Endothelial cell of hepatic sinusoid (primary cell): ENCODE data around the gene CTRB2.

Source experiments
- in situ Hi-C: cut with HindIII; loops from 2 replicates; pipeline ENCODE4 v1.10.0; 2017; ENCODE audit warnings: low sequenced_read_pairs

Gene CTRB2

DNA sequence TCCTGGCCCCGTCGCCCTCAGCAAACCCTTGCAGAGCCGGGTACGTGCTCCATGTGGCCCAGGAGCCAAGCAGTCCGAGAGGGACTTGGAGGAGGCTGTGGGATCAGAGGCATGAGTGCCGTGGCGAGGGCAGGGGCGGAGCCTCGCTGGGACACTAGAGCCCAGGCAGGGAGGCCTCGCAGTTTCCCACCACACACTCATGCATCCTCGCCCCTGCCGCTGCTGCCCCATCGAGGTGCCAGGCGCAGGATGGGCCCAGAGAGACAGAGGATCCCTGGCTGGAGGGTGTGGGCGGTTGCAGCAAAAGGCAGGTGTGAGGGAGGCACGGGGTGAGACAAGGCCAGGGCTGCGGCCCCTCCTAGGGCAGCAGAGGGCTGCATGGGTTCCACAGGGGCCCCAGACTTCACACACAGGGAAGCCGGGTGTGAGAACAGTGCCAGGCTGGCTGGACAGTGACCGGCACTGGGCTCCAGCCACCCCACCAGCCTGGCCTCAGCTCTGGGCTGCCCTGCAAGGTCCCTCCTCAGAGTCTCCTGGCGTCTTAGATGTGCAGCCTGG lies 36.8 kb upstream of the CTRB2 start:
- in situ Hi-C loops: loop anchor here (25.0 kb wide), 1 partner anchor 144 kb away; no protein-coding TSS in a partner anchor

DNA sequence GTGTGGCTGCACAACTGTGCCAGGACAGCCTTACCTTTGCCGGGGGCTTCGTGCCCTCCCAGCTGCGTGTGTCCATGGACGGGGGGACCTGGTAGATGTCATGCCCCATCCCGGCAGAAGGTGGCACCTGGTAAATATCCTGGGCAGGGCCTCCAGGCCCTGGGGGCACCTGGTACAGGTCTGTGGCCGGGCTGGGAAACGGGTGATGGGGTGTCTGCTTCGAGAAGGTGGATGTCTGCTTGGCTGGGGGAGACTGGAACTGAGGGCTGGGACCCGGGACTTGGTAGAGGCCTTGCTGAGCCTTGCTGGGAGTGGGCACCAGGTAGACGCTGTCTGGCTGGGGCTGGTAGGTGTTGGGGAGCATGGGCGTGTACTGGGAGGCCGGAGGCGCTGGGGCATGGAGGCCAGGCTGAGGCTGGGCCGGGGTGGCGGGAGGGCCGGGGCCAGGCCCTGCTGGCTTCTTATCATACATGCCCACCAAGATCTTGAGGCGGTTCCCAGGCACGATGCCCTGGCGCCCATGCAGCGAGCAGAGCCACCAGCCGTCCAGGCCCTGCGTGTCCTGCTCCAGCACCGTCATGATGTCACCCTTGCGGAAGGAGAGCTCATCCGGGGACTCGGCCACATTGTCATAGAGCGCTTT lies 35.6 kb upstream of the CTRB2 start:
- in situ Hi-C loops: loop anchor here (25.0 kb wide), 1 partner anchor 145 kb away; no protein-coding TSS in a partner anchor

DNA sequence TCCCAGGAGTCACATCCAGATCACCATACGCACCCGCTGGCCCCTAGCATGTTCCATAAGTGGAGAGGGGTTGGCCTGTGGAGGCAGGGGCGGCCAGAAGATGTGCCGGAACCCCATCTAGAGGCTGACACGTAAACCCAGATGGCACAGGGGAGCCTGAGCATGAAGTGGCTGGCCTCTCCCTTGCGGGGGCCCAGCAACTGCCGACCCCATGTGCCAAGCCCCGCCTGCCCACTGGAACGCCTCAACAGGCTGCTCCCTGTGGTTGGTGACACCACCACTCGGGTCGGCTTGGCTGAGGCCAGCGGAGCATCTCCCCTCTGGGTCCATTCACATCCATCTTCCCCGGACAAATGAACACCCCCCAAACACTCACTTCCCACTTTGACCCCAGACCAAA lies 35.0 kb upstream of the CTRB2 start:
- in situ Hi-C loops: loop anchor here (25.0 kb wide), 1 partner anchor 145 kb away; no protein-coding TSS in a partner anchor

DNA sequence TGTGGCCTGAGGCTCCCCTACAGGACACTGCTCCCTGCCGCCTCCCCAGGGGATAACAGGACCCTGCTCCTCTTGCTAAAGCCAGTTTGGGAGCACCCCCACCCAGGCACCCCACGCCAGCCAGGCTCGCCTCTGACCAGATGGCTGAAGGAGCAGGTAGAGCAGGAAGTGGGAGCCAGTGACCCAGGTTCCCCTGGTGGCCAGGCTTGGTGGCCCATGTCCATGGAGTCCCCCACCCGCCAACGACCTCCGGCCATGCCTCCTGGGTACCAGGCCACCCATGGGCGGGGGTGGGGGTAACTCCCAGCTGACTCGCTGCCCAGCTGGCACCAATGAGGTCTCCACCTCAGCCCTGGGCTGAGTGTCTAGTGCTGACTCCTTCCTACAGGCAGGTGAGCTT lies 34.5 kb upstream of the CTRB2 start:
- in situ Hi-C loops: loop anchor here (25.0 kb wide), 1 partner anchor 146 kb away; no protein-coding TSS in a partner anchor

DNA sequence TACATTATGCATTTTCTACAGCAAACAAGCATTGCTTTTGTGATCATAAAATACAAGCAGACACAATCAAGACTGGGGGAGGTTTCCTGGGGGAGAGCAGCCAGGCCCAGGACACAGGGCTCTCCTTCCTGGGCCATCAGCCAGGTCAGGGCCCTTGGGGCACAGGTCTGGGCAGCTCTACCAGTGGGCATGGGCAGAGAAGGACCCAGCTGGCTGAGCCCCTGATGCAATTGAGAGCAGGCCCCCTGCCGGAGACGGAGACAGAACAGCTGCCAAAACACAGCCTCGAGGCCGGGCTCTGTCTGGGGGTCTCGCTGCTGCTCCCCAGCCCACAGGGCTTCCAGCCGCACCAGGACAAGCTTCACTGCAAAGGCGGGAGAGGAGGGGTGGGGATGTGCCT lies 33.7 kb upstream of the CTRB2 start:
- in situ Hi-C loops: loop anchor here (25.0 kb wide), 1 partner anchor 147 kb away; no protein-coding TSS in a partner anchor

DNA sequence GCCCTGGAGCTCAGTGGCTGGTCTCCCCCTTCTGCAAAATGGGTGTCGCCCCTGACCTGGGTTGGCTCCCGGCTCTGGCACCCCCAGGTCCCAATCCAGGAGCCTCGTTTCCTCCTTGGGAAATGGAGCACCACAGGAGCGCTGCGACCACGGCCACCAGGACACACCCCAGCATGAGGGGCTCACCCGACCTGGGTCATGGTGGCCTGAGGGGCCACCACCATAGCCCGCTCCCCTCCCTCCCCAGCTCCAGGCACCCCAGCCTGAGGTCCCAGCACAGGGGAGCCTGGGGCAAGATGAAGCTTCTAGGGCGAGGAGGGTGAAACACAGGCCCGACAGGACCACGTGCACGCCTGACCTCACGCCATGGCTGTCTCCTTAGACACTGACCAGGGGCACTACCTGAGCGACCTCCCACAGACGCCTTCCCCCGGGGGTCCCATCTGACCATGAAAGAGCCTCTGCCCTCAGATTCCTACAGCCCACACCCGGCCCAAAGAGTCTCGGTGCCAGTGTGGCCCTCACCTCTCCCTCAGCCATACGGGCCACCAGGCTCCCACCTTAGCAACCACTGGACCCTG lies 32.7 kb upstream of the CTRB2 start:
- in situ Hi-C loops: loop anchor here (5.0 to 25.0 kb wide), 3 partner anchors 42 to 148 kb away; no protein-coding TSS in a partner anchor

DNA sequence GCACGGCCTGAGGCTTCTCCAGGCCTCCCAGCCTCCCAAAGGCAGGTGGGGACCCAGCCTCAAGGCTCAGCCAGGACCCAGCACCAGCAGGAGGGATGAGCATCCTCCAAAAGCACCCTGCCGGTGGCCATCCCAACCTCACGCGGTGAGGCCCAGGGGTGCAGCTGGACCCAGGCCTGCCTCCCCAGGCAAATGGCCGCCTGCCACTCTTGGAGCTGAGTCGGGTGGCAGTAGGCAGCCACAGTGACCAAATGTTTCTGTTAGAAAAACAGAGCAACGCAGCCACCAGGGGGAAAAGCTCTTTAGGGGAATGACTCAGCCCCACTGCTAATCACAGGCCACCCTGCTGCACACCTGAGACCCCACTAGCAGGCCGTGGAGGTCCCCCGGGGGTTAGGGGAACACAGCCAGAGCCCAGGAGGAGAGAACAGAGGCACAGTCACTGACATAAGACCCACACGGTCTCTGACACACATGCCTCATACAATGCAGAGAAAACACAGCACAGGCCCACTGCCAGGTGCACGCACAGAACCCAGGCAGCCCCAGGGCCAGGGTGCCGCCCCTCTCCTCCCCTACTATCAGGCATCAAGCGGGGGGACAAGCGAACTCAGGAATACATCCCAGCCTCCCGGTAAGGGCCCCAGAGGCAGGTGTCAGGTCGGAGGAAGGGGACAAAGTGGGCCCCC lies 32.0 kb upstream of the CTRB2 start:
- in situ Hi-C loops: loop anchor here (5.0 to 25.0 kb wide), 3 partner anchors 42 to 148 kb away; no protein-coding TSS in a partner anchor

DNA sequence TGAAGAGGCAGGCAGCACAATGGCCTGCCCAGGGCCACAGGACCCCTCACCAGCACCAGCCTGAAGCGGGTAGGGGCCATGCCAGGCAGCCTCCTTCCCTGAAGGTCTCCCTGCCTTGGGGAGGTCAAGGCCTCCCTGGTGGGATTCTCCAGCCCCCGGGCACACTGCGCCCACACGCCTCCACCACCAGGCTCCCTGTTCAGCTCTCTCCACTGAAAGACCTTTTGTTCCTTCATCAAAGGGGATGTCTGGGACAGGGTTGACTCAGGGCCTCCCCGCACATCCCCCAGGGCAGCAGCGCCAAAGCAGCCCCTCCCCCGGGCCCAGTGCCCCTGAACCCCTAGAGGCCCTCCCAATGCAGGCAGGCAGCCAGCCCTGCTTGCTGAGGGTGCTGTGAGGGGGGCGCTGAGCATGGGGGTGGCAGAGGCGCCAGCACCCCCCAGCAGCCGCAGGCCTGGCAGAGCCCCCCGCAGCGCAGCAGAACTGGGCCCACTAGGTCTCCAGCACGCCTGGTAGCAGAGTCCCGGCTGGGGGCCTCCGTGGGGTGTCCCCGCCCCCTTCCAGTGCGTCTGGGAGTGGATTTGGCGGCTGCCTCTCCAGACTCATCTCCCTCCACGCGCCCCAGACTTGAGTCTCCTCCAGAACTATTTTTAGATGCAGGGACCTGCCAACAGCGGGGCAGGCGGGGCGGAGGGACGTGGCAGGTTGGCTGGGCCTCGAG lies 31.3 kb upstream of the CTRB2 start:
- in situ Hi-C loops: loop anchor here (5.0 to 25.0 kb wide), 3 partner anchors 41 to 149 kb away; no protein-coding TSS in a partner anchor

DNA sequence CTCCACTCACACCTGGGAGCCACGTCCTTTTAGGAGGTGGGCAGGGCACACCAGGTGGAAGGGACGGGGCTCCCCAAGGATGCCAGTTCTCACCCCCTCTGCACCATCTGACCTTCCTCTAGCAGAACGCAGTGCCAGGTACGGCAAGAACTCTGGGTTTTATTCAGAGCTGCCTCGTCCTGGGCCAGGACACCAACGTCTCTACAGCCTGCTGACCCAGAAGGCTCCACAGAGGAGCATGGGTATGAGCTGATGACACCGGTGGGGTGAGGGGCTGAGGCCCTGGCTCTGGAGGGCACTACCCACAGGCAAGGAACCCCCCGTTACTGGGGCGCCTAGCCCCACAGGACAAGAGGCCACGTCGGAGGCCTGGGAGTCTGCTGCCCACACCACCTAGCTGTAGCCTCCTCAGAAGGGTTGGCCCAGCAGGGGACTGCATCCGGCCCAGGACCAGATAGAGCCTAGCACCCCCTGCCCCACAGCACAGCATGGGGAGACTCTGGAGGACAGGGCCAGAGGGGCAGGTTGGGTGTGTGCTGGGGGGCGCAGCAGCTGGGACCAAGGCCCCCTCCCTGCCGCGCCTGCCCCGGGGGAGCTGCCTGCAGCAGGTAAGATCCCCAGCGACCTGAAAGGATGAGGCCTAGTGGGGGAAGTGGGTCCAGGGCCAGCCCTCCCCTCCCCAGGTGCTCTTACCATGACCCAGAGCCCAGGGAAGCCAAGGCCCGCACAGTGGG lies 30.6 kb upstream of the CTRB2 start:
- in situ Hi-C loops: loop anchor here (5.0 to 25.0 kb wide), 3 partner anchors 40 to 150 kb away; no protein-coding TSS in a partner anchor

DNA sequence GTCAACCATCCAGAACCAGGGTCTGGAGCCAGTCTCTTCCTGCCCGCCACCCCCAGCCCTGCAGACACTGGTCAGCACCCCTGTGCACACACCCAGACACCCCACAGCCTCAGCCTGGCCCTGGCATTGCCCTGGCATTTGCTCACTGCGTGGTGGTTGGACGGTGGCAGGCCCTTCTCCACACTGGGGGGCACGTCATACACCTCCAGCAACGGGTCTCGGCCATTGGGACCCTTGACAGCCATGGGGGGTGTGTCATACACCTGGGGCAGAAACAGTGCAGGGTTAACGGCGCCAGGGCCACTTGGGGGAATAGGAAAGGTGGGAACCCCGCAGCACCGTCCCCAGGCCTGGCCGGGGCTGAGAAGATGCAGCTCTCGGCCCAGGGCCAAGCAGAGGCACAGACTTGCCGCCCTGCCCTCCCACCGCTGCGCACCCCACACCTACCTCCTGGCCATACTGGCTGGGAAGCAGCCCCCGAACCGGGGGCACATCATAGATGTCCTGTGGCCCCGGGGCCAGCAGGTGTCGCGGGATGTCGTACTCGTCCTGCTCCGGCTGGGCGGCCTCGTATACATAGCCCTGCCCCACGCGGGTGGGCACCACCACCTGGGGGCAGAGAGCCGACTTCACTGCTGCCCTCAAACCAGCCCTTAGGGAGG lies 29.9 kb upstream of the CTRB2 start:
- in situ Hi-C loops: loop anchor here (5.0 to 25.0 kb wide), 3 partner anchors 40 to 150 kb away; no protein-coding TSS in a partner anchor

DNA sequence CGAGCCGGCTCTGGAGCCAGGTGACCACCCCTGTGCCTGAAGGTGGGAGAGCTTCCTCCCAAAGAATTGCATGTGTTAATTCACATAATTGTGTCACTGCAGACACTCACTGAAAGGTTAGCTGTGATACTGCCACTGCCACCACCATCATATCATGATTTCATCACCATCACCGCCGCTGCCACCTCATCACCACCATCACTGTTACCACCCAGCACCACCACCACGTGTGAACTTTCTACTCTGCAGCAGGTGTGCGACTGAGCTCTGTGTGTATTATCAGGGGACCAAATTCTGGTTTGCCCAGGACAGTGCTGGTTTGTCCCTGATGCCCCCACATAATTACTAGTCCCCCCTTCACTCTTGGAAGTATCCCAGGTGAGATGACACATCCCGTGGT lies 29.3 kb upstream of the CTRB2 start:
- in situ Hi-C loops: loop anchor here (5.0 to 25.0 kb wide), 3 partner anchors 39 to 151 kb away; no protein-coding TSS in a partner anchor

DNA sequence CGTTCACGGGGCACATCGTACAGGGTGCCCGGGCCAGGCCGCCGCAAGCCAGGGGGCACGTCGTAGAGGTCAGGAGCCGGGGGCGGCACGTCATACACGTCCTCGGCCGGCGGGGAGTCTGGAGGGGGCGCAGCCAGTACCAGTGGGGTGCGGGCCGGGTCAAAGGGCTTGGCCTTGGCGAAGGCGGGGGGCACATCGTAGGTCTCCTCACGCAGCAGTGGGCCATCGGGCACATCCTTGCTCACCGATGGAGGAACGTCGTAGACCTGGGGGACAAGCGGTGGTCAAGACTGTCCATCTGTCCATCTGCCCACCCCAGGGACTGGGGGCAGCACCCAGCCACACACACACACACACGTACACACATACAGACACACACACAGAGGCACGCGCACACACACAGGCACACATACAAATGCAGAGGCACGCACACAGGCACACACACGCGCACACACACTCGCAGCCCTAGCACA lies 28.8 kb upstream of the CTRB2 start:
- in situ Hi-C loops: loop anchor here (5.0 to 25.0 kb wide), 3 partner anchors 38 to 152 kb away; no protein-coding TSS in a partner anchor

DNA sequence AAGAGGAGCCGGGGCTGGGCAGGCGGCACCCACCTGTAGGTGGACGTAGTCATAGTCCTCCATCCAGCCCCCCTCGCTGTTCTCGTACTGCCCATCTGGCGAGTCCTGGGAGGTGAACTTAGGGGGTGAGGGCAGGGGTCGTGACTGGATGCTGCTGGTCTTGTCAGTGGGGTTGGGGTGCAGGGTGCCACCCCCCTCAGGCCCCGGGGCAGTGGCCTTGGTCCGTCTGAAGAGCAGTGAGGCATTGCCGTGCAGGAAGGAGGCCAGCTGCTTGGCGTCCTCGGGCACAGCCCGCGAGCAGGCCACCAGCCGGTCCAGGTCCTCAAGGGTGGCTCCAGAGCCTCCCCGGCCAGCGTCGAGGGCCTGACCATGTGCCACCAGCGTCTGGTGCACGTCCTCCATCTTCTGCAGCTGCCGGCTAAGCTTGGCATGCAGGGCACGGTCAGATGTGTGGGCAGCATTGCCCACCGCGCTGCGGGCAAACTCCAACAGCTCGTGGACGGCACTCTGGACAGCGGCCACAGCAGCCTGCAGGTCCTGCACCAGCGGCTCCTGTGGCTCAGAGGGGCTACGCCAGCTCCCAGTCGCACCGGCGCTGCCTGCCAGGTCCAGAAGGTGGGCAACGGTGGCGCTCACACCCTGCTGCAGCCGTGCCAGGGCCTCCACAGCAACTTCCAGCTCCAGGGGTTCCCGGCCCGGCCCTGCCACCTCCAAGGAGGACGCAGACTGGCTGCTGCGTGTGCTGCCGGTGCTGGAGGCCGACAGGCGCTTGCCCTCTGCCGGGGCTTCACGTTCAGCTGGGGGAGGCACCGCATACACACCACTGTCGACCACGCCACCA lies 28.1 kb upstream of the CTRB2 start:
- in situ Hi-C loops: loop anchor here (5.0 to 25.0 kb wide), 3 partner anchors 38 to 152 kb away; no protein-coding TSS in a partner anchor

DNA sequence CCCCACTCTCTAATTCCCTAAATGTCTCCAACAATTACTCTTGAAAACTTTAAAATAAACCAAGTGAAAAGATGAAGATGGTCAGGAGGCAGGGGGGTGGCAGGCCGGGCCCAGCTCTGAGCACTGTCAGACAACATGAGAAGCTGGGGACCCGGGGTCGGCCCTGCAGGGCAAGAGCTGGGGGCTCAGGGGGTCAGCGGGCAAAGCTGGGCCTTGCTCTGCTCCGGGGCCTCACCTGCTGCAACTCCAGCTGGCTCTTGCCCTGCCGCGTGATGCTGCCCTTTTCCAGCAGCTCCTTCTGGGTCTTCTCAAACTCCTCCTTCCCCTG lies 26.6 kb upstream of the CTRB2 start:
- in situ Hi-C loops: loop anchor here (25.0 kb wide), 1 partner anchor 154 kb away; no protein-coding TSS in a partner anchor

DNA sequence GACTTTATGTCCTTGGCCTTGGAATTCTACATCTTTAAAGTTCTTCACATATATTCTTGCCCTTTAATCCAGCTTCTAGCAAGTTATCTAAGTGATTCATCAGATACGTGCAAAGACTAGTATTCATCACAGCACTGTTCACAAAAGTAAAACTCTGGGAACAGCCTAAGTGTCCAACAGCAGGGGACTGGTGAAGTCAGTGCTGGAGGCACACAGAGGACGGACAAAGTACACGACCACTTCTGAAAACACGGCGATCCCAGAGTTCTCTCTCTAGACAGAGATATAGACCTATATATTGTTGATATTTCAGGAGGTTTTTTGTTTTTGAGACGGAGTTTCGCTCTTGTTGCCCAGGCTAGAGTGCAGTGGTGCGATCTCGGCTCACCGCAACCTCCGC lies 24.6 kb upstream of the CTRB2 start:
- in situ Hi-C loops: loop anchor here (25.0 kb wide), 1 partner anchor 156 kb away; no protein-coding TSS in a partner anchor

DNA sequence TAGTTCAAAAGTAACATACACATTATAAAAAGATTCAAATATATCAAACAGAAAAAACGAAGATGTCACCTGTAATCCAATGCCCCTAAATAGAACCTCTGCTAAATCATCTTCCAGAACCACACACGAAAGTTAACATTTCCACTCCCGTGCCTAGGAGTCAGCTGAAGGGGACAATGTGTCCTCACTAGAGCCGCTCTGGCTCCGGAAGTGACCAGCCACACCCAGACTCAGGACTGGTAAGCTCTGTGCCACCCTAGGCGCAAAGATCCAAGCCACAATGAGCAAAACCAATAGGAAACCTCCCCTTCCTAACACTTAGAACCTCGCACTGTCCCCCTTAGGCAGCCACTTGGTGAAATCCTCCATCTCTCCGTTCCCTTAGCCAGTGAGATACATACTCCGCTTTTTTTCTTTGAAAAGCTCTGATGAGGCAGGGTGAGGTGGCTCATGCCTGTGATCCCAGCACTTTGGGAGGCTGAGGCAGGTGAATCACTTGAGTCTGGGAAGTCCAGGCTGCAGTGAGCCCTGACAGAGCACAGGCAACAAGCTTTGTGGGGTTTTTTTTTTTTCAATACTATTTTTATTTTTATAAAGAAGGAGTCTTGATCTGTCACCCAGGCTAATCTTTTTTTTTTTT lies 23.6 kb upstream of the CTRB2 start:
- in situ Hi-C loops: loop anchor here (25.0 kb wide), 1 partner anchor 157 kb away; no protein-coding TSS in a partner anchor
